Thyroid gland (tissue), 4 donors: ENCODE results near the gene CITED2. TPM values are rescaled to one million over a fixed set of nuclear protein-coding genes. Genes with fewer than 3 reads are reported as not detected.

Source experiments
- DNase-seq, 2 donors: peaks; one replicate each; pipeline ENCODE4 v3.0.0-alpha.2; 2019
- H3K27ac ChIP-seq, 3 donors: fragments of 200-600 bp; sonication (generic); 1 replicate in 2 of 3; 2 replicates in 1 of 3; pipeline ENCODE4 v1.5.1; 2016 to 2019; ENCODE audit warnings: mild to moderate bottlenecking in 1 of 3, moderate library complexity in 1 of 3
- H3K27me3 ChIP-seq: fragments of 200-600 bp; sonication (generic); one replicate; pipeline ENCODE4 v1.5.1; 2019
- H3K36me3 ChIP-seq, 2 donors: fragments of 200-600 bp; sonication (generic); one replicate each; pipeline ENCODE4 v1.5.1; 2016 to 2019
- H3K4me1 ChIP-seq, 2 donors: fragments of 200-600 bp; sonication (generic); one replicate each; pipeline ENCODE4 v1.5.1; 2017 to 2019
- H3K4me3 ChIP-seq, 3 donors: fragments of 200-600 bp; sonication (generic); replicated peaks in 1 of 3; 1 replicate in 2 of 3; 2 replicates in 1 of 3; pipeline ENCODE4 v1.5.1; 2016; ENCODE audit warnings: mild to moderate bottlenecking in 1 of 3
- H3K9me3 ChIP-seq: fragments of 200-600 bp; sonication (generic); one replicate; pipeline ENCODE4 v1.5.1; 2017
- CTCF ChIP-seq, 6 experiments: fragments of 200-600 bp in 3 of 6; fragments of 450-650 bp in 3 of 6; sonication (generic) in 3 of 6; IDR thresholded peaks; one replicate each; pipeline ENCODE4 v1.5.1; 2016 to 2019; ENCODE audit warnings: antibody characterized with exemption in 6 of 6, mild to moderate bottlenecking in 2 of 6, inconsistent platforms in 1 of 6, moderate library complexity in 1 of 6
- POLR2A ChIP-seq, 2 donors: fragments of 450-650 bp; IDR thresholded peaks; one replicate each; pipeline ENCODE4 v1.6.1; 2017; ENCODE audit warnings: antibody characterized with exemption in 2 of 2, mild to moderate bottlenecking in 2 of 2, moderate library complexity in 1 of 2
- WGBS, 2 donors: methylation state at CpG; one replicate each; pipeline ENCODE4 v1.1.5; 2017; 5-methylcytosine and 5-hydroxymethylcytosine counted together
- intact Hi-C: fragments of 100-400 bp; cut with DNase I; formaldehyde crosslinking; loops from one replicate; pipeline ENCODE4 v1.15.1; 2023
- total RNA-seq, 4 donors: library from RNA; depleted of rRNA; stranded (reverse); fragments of >200 nt; gene quantifications; one replicate each; pipeline ENCODE4 v1.2.3, GENCODE V29; 2016

The CITED2 gene
- total RNA-seq, 4 donors from 2014 or later = 178 to 354 (median 261) TPM

- H3K4me3 ChIP-seq = no peak overlapping the region
- no peak for TF ChIP-seq CTCF (IDR thresholded peaks at IDR 0.05)
- TF ChIP-seq POLR2A (IDR thresholded peaks at IDR 0.05) = no peak
- H3K27ac ChIP-seq = no peak overlapping the region
- H3K9me3 ChIP-seq = no peaks in the 10 kb centered on the region
- DNase-seq = no peak
- no peaks in the 10 kb centered on the region for H3K4me1 ChIP-seq
- 42 to 48% methylated on average over 5 of the region's 5 CpGs for WGBS, 2 donors
- no peaks in the 10 kb centered on the region for H3K27me3 ChIP-seq
- intact Hi-C loops = no loop called here
- no peaks in the 10 kb centered on the region for H3K36me3 ChIP-seq
Observed at GRCh38 chr6:139349464-139350020, 24.9 kb downstream of the CITED2 start.

- no peaks in the 10 kb centered on the region for H3K36me3 ChIP-seq
- H3K27ac ChIP-seq = no peak overlapping the region
- no peak overlapping the region for H3K4me3 ChIP-seq
- H3K4me1 ChIP-seq = no peaks in the 10 kb centered on the region
- 97 to 99% methylated on average over 2 of the region's 2 CpGs for WGBS, 2 donors
- no peak for DNase-seq
- H3K9me3 ChIP-seq = no peaks in the 10 kb centered on the region
- intact Hi-C loops = no loop called here
- H3K27me3 ChIP-seq = no peaks in the 10 kb centered on the region
- TF ChIP-seq POLR2A (IDR thresholded peaks at IDR 0.05) = no peak
Observed at GRCh38 chr6:139346392-139346791, 28.1 kb downstream of the CITED2 start.

GRCh38 chr6:139344186-139344963, 30.1 kb downstream of the CITED2 start:
- Histone ChIP-seq H3K27ac (no peak overlapping the region), H3K27me3 (no peaks in the 10 kb centered on the region), H3K4me3 (no peak overlapping the region), H3K4me1 (no peaks in the 10 kb centered on the region), H3K9me3 (no peaks in the 10 kb centered on the region), H3K36me3 (no peaks in the 10 kb centered on the region)
- intact Hi-C loops = no loop called here
- 96 to 97% methylated on average over 4 of the region's 4 CpGs for WGBS, 2 donors
- TF ChIP-seq POLR2A (IDR thresholded peaks at IDR 0.05) = no peak
- no peak for TF ChIP-seq CTCF (IDR thresholded peaks at IDR 0.05)
- peak in 1 of 2 donors; percentile 10 for DNase-seq

GRCh38 chr6:139343052-139343750, 31.2 kb downstream of the CITED2 start:
- WGBS, 2 donors = 57 to 86% methylated on average over 2 of the region's 2 CpGs

GRCh38 chr6:139341060-139341459, 33.4 kb downstream of the CITED2 start:
- Histone ChIP-seq H3K4me1 (peaks cover 5 to 10% of the 10 kb centered on the region in 2 donors), H3K36me3 (no peaks in the 10 kb centered on the region), H3K27ac (no peak overlapping the region), H3K4me3 (no peak overlapping the region), H3K27me3 (no peaks in the 10 kb centered on the region), H3K9me3 (no peaks in the 10 kb centered on the region)
- WGBS, 2 donors = 95 to 98% methylated on average over 2 of the region's 2 CpGs
- DNase-seq = no peak
- TF ChIP-seq POLR2A (IDR thresholded peaks at IDR 0.05) = no peak
- no peak for TF ChIP-seq CTCF (IDR thresholded peaks at IDR 0.05)
- intact Hi-C loops = no loop called here

More at GRCh38 chr6:139343052-139343750, 31.2 kb downstream of the CITED2 start:
- TF ChIP-seq POLR2A (IDR thresholded peaks at IDR 0.05) (no peak), CTCF (IDR thresholded peaks at IDR 0.05) (no peak)
- Histone ChIP-seq H3K9me3 (no peaks in the 10 kb centered on the region), H3K27me3 (no peaks in the 10 kb centered on the region), H3K4me1 (no peaks in the 10 kb centered on the region), H3K36me3 (no peaks in the 10 kb centered on the region), H3K27ac (no peak overlapping the region), H3K4me3 (no peak overlapping the region)
- no peak for DNase-seq
- intact Hi-C loops = no loop called here
